Measurements from ENCODE around the gene NFKBIZ.
A peak's percentile ranks its signal among the peaks of the same experiment; 100 is the strongest.

The NFKBIZ gene

DNA sequence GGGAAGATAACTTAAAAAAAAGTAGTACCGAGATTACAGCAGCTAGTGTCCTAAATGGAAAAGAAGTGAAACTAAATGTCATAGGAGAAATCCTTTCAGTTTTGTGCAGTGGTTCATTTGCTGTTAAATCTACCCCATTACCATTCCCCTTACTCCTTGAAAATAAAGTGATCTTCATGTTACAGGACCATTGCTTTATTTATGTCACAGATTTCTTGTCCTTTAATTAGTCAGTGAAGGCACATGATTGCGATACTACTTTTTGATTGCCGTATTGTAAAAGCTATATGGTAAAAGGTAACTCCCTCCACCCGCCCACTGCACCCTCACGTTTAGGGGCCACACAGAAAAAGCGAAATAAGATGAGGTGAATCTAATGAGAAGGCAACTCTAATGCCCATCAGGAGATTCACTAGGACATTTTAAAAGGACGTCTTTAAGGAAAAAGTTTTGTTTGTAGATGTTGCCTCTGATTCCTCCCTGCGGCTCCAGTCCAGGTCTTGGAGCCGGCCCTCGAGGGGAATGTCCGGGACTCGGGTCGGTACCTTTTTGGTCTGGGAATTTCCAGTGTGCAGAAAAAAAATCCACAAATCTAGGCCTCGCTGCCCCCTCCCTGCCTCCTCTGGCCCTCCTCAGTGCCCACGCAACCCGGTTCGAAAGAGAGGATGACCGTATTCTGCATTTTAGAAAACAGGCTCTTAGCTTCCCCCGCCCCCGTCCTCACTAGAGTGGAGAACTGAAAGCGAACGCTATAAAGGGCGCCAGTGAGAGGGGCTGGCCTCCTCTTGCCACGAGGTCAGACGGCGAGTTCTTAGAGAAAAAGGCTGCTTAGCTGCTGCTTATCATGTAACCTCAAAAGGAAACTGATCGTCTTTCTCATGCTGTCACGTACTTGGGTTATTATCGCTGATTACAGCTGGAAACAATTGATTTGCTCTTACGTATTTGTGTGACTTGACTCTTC is 21.8 kb upstream of the NFKBIZ start:
- peak; percentile 75 to 80 for DNase-seq

DNA sequence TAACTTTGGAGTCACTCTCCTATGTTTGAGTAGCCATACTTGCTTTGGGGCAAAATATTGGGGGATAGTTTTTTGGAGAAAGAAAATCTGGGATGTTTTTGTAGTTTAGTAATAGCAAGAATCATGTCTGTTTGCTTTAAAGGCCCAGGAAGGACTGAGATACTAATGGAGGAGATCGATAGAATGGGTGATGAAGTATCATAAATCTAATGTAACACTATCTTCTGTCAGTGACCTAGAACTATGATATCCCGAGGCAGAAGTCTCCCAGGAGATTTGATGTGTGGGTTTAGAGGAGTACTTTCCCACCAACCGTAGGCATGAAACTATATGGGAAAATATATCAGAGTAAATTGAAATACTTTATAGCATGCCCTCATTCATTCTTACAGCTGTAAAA is 21.0 kb upstream of the NFKBIZ start:
- no peak for DNase-seq

DNA sequence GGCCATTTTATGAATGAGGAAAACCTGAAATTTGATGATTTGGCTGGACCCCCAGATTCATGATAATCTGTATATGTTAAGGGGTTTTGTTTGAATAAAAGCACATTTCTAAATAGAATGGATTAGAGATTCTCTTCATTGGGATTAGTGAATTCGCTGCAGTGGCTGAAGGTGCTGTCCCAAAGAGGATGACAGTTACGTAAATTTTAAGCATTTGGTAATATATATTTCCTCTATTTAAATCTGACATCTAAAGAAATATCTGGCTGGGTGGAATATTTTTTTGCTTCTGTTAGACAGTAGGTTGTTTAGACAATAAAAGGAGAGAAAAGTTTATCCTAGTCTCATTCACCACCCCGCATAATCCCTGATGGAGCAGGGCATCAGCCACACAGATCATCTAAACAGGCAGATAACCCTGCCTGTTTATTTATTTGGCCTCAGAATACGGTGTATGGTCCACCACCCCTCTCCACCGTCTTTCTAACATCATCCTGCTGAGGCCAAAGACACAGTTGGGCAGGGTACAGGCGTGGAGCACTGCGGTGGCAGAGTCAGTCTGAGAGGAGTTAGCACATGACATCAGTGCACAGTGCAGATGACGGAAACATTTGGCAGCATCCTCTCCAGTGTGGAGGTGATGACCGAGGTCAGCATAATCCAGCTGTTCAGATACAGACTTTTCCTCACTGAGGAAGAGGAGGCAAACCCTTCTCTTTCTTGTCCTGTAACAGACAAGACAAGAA is 20.4 kb upstream of the NFKBIZ start:
- DNase-seq = peak; percentile 39 to 49

DNA sequence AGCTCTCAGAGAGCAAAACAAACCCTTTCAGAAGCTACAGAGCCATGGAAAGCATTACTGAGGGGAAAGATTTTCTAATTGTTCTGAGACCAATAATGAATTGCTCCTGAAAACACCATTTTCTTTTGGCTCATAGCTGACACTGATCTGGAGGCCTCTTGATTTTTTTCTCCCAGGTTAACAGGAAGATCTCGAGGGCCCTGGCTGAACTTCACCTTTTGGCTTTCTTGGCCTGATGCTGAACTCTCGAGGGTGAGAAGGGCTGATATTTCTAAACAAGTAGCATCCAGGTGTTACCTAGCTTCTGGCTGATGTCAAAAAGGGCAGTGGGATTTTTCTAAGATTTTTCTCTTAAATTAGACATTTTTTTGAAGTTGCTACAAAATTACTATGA is 19.9 kb upstream of the NFKBIZ start:
- DNase-seq = no peak

DNA sequence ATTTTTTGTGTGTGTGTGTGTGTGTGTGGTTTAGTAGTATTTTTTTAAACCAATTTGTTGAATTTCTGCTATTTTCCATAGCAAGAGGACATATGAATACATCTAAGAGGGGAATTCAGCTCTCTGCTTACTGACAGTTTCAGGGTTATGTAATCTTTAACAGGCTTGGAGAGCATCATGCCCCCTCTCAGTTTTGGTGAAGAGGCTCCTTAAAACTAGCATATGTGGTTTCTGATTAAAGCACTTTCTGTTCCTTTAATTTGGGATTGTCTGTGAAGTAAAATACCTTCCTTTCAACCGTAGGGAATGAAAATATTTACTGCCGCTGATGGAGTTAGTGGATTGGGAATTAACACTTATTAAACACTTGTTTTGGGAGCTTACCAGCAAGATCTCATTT is 19.4 kb upstream of the NFKBIZ start:
- DNase-seq = no peak

DNA sequence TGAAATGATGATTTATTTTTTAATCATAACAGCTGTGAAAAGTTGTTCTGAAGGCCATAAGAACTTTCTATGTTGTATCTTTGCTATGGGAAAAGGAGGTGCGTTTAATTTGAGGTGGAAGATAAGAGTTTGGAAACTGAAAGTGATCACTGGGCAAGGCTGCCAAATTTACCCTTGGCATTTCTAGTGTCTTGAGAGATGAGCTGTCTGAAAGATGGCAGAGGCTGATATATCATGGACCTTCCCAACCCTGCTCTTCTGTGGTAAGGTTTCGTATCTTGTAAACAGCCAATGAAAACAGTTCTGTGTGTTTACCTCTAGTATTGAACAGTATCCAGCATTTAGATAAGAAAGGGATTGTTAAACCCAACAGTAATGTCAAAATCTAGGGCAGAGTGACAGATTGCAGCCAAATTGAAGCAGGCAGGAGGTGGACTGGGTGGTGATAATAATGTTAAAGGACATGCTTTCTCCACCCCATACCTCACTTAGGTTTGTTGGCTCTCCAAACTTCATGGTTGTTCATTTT is 15.8 kb upstream of the NFKBIZ start:
- no peak for DNase-seq

DNA sequence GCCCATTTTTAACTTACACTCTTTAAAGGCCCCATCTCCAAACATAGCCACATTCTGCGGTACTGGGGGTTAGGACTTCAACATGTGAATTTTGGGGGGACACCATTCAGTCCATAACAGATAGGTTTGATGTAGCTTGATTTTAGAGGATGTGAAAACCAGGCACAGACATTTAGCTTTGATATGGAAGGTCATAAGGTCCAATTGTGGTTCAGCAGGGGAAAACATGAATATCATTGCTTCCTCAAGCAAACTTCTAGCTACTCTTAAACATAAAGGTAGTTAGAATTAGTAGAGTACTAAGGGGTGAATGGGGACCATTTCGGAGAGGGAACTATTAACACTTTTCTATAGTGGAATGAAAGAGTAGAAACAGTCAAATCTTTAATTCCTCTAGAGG is 13.6 kb upstream of the NFKBIZ start:
- DNase-seq = no peak

DNA sequence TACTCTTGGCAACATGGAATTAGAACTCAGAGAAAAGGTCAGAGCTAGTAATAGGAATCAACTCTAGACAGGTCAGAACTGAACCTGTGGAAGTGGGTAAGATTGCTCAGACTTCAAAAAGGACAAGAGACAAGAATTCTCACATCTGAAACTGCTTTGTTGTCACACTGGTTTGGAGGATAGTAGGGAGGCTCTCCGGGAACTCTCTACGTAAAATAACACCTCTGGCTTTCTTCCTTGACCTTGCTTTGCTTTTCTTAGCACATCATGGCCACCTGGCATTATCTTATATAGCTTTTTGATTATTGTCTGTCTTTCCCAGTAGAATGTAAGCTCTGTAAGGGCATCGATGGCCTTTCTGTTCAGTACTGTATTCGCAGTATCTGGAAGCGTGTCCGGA is 13.2 kb upstream of the NFKBIZ start:
- DNase-seq = no peak

DNA sequence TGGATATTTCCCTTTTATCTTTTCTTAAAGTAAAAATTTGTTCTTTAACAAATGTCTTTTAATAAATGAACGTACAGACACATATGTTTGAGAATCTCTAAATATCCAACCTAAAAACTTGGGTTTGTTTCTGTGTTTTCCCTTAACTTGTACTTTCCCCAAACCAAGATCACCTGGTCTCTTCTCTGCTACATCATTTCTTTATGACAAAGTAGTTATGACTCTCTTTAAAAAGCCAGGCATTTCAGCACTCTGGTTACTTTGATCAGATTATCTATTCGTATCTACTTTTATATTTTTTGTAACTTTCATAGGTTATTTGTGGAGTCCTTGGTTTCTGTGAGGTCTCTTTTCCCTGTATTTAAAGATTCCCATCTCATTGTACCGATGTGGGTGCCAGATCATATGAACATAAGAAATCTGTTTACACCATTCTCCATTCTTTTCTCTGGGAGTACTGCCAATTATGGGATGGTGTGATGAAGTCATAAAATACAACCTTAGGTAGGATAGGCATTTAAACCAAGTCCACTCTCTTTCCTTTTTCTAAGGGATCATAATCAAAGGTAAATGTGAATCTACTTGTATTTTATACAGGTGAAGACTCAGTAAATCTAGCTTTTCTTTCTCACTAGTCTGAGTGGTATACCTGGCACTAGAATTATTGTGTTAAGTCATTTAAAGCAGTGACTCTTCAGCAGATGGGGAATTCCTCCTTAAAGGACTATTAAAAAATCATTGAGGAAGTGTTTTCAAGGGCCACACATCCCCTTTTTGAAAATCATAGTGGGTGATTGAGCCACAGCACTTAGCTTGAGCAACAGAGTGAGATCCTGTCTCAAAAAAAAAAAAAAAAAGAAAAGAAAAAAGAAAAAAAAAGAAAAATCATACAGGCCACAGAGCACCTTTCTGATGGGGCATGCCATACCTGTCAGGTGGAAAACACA is 12.4 kb upstream of the NFKBIZ start:
- DNase-seq = no peak

DNA sequence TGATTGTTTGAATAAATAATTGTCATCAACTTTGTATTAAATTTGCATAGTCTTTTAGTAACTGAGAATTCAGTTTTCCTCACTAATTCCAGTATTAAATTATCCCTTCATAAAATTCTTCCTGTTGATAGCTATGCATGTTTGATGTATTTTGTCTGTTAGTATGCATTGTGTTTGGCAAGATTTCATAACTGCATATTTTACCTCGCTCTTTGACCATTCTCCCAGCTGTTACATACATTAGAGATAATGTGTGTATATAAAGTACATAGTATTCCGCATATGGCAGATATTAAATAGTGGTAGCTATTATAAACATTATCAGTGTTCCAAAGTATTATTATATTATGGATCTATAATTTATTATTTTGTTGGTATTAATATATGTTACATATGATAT is 10.6 kb upstream of the NFKBIZ start:
- no peak for DNase-seq

DNA sequence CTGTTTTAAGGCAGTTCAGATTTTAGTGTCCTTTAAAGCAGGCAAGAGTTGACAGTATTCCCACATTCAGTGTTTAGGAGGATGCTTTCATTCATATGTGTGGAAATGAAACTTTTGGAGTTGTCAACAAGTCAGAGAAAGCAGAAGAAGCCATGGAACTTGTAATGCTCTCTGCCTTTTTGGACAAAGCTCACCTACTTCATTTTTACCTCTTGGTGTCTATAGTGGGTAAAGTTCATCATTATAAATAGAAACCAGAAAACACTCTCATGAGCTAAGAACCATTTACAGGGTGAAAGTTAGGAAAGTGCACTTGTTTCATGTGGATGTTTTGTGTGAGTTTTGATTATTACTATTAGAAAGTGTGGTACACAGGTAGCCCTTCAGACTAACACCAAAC is 9.2 kb upstream of the NFKBIZ start:
- no peak for DNase-seq

DNA sequence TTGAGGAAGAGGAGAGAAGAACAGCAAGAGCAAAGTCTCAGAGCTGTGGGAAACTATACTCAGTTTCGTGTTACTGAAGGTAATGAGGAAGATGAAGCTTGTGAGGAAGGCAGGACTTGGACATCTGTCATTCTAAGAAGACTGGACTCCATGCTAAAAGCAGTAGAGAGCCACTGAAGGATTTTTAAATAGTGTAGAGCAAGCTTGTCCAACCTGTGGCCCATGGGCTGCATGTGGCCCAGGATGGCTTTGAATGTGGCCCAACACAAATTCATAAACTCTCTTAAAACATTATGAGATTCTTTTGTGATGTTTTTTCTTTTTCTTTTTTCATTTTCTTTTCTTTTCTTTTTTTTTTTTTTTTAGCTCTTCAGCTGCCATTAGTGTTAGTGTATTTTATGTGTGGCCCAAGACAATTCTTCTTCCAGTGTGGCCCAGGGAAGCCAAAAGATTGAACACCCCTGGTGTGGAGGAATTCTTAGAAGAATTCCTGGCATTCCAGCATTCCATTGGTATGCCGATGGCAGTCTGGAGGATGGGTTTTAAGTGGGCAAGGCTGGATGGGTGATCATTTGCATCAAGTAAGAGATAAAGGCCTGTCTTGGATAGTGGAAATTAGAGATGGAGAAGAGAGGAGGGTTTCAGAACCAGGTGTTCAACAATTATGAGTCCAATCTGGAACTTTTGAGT is 6.9 kb upstream of the NFKBIZ start:
- no peak for DNase-seq

DNA sequence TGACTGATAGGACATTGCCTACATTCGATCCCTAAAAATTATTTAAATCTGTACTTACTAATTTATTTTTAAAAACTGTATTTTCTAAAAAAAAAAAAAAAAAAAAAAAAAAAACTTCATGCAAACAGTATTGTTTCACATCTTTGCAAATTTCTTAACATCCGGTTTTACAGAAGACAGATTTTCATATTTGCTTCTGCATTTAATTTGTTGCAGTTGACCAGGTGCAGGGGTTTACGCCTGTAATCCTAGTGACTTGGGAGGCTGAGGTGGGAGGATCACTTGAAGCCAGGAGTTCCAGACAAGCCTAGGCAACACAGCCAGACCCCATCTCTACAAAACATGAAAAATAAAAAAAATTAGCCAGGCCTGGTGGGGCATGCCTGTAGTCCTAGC is 6.4 kb upstream of the NFKBIZ start:
- no peak for DNase-seq

DNA sequence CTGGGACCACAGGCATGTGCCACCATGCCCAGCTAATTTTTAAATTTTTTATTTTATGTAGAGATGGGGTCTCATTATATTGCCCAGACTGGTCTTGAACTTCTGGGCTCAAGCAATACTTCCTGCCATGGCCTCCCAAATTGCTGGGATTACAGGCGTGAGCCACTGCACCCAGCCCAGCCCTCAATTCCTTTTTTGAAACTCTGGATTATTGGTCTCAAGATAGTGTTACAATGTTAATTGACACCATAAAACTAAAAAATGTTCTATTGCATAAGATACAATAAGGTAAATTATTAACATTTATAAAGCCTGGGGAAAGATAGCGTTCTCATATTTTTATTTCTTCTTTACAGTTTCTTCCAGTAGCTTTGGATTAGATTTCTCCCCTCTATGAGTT is 3.9 kb upstream of the NFKBIZ start:
- DNase-seq = no peak

DNA sequence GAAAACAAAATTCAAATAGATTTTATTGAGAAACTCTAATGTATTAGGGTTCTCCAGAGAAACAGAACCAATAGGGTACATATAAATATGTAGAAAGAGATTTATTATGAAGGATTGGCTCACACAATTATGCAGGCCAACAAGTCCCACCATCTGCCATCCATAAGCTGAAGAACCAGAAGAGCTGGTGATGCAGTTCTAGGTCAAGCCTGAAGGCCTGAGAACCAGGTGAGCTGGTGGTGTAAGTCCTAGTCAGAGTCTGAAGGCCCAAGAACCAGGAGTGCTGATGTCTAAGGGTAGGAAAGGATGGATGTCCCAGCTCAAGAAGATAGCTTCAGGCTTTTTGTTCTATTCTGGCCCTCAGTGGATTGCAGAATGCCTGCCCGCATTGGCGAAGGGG is 2.6 kb upstream of the NFKBIZ start:
- no peak for DNase-seq

DNA sequence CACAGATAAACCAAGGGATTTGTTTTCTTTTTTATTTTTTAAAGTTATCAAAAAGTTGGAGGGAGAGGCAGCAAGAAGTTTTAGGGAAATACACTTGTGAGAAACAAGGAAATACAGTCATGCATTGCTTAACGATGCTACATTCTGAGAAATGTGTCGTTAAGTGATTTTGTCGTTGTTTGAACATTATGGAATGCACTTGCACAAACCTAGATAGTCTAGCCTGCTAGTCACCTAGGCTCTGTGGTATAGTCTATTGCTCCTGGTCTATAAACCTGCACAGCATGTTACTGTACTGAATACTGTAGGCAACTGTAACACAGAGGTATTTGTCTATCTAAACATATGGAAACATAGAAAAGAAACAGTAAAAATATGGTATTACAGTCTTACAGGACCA is 2.0 kb upstream of the NFKBIZ start:
- no peak for DNase-seq

DNA sequence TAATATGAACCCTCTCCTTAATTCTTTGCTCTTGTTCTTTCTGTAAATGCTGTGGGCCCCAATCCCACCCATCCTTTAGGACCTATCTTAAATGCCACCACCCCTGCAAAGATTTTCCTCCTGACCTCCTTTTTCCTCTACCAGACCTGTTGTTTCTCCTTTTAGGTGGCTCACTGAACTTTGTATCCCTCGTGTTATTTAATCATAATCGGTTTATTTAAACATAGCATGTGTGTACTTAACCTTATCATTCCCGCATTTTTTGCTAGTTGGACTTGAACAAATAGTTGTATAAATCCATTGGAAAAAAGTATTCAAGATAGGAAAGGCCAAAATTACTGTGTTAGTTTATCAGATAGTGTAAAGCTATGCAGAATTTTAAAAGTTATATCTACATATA is 988 bp upstream of the NFKBIZ start:
- no peak for DNase-seq

DNA sequence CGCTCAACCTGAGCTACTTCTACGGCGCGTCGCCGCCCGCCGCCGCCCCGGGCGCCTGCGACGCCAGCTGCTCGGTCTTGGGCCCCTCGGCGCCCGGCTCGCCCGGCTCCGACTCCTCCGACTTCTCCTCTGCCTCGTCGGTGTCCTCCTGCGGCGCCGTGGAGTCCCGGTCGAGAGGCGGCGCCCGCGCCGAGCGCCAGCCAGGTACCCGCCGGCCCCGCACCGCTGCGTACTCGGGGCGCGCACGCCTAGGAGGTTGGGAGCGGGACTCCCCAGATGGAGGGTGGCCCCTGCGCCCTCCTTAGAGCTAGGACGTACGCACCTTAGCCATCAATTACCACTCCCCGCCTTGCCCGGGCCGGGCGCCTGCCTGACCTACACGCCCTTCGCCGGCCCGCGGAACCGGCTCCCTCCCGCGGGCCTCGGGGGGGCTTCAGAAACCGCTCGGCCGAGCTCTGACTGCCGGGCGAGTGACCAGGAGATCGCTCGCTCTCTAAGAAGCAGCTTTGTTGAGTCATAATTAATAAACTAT is 466 bp downstream of the NFKBIZ start:
- DNase-seq = peak; percentile 35 to 53

DNA sequence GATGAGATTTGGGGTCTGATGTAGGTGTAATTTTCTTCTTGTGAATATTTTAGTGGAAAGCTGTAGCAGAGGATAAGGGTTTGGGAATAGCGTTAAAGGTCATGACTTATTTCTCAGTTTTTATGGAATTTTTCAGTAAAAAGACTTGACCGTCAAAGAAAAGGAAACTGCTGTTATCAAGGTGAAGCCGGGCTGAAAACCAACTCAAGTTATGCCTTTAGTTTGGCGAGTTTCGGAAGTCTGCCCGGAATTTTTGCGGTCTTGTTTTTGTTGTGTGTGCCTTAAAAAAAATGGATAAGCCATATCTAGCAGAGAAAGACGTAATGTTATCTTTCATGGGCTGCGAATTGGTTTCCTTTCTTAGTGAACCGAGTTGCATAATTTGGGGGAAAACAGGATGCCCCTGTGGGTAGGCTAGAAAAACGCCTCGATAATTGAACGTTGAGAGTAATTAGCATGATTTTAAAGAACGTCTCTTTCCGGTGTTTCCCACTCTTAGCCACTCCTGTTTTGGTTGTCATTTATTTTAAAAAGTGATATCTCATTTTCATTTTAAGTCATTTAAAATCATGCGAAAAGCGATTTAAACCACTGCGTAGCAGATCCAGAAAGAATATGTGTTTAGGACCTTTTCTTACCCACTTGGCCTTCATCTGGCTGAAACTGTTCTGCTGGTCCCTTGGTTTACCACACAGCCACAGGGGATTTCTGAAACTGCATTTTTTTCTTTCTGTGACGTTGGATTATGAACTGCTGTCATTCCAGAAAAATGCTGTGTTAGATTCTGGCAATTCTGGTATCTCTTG is 1.1 kb downstream of the NFKBIZ start:
- DNase-seq = peak; percentile 36 to 50

DNA sequence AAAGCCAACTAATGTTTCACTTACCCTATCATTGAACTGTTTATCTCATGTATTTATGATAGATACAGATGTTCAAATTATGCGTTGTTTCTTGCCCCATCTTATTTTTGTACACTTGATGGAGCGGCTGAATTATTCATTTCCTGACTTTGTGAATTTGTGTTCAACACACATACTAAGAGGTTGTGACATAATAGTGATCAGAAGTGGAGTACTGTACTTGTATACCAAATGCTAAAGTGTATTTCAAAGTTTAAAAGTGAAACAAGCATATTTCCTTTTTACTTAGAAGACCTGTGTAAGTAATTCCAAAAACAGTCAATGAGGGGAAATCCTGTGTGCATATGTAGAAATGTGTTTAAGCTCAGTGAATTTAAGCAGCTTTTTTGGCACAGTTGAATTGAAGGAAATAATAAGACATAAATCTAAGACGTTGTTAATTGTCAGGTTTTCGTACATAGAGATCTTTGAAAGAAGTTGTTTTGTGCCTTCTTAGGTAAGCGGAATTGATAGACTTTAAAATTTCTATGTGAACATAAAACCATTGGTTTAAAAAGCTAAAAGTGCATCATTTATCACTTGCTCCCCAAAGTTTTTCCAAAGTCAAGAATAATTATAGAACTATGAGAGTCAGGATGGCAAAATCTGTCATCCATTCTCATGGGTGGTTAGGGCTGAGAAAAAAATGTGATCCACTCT is 1.9 kb downstream of the NFKBIZ start:
- no peak for DNase-seq
